ENCODE results near the gene DNAL1. TPM values are rescaled to one million over a fixed set of nuclear protein-coding genes. Genes with fewer than 3 reads are reported as not detected.

Gene DNAL1
- total RNA-seq, 4 donors from 2014 or later = 7.5 to 21.0 (median 9.8) TPM

DNA sequence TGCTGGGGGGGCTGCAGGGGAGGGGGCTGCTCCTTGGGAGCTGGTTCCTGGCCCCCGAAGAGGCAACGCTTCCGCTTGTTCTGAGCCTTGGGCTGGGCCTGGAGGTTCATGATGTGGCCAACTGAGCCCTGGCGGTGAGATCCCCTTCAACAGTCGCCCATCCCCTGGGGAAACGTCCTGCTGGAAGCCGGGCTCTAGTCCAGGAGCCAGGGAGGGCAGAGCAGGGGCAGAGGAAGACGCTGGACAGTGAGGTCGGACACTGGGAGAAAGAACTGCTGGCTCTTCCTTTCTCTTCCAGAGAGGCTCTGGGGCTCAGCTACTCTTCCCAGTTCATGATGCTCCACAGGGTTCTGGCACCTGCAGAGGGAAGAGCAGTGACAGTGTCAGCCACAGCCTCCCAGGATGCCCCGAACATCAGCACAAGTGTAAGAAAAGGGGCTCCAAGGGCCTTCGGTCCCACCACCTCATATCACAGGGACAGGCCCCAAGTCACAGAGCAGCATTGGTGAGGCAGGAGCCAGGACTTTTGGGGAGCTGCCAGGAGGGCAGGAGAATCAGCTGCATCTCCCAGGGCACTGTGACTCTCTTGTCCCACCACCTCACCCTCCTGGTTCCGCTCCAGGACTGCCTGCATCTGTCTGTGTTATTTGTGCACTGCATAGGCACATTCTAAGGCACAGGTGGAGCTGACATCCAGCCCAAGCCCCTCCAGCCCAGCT is 95.3 kb downstream of the DNAL1 start:
- Histone ChIP-seq H3K27ac (peak overlapping the region; percentile 70 to 99 (median 84)), H3K36me3 (peaks cover 0 to 49% (median 8%) of the 10 kb centered on the region in 3 donors), H3K4me1 (peaks cover 7 to 71% (median 61%) of the 10 kb centered on the region in 4 donors), H3K4me3 (no peak overlapping the region), H3K9me3 (no peaks in the 10 kb centered on the region), H3K27me3 (no peaks in the 10 kb centered on the region)
- TF ChIP-seq, protein P1, sequence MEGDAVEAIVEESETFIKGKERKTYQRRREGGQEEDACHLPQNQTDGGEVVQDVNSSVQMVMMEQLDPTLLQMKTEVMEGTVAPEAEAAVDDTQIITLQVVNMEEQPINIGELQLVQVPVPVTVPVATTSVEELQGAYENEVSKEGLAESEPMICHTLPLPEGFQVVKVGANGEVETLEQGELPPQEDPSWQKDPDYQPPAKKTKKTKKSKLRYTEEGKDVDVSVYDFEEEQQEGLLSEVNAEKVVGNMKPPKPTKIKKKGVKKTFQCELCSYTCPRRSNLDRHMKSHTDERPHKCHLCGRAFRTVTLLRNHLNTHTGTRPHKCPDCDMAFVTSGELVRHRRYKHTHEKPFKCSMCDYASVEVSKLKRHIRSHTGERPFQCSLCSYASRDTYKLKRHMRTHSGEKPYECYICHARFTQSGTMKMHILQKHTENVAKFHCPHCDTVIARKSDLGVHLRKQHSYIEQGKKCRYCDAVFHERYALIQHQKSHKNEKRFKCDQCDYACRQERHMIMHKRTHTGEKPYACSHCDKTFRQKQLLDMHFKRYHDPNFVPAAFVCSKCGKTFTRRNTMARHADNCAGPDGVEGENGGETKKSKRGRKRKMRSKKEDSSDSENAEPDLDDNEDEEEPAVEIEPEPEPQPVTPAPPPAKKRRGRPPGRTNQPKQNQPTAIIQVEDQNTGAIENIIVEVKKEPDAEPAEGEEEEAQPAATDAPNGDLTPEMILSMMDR (IDR thresholded peaks at IDR 0.05) = no peak
- no peak for TF ChIP-seq EP300 (IDR thresholded peaks at IDR 0.05)
- TF ChIP-seq POLR2A (IDR thresholded peaks at IDR 0.05) = no peak
- no peak for DNase-seq (ENCODE audit: low spot score in 2 of 2)
- 51 to 71% methylated on average over 5 to 7 of the region's 12 CpGs for WGBS, 2 donors

DNA sequence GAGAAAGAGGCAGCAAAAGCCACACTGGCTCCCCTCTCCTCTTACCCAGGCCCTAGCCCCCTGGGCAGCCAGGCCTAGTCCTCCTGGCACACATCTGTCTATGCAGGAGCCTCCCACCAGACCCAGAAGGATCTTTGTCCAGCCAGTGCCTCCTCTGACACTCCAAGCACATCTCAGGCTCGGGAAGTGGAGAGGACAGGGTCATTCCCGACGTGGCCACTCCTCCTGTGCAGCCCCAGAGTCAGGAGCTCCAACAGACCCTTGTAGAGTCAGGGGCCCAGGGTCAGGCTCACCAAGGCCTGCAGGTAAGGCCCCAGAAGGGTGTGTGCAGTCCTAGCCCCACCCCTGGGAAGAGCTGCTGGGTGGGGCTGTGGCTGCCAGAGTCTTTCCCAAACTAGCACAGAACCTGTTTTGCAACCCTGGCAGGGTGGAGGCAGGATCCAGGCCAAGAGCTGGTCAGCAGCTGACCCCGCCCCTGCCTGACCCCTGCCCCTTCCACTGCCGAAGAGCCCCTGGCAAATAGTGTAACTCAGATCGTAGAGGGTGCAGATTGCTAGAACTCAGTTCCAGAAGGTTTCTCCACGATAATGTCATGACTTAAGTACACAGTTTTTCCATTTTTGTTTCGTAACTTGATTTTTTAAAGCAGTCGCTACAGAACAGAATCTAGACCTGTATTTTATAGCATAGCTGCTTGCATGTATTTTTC is 96.0 kb downstream of the DNAL1 start:
- peak overlapping the region; percentile 11 to 35 (median 30) for H3K4me3 ChIP-seq
- H3K27ac ChIP-seq = peak overlapping the region; percentile 70 to 99 (median 84)
- WGBS, 2 donors = 2 to 5% methylated on average over 9 of the region's 9 CpGs
- peak; percentile 70 to 76 for DNase-seq (ENCODE audit: low spot score in 2 of 2)
- H3K27me3 ChIP-seq = no peaks in the 10 kb centered on the region
- H3K36me3 ChIP-seq = peaks cover 0 to 42% (median 8%) of the 10 kb centered on the region in 3 donors
- H3K9me3 ChIP-seq = no peaks in the 10 kb centered on the region
- H3K4me1 ChIP-seq = peaks cover 7 to 78% (median 68%) of the 10 kb centered on the region in 4 donors
- TF ChIP-seq EP300 (IDR thresholded peaks at IDR 0.05) (peak; percentile 3 to 60), POLR2A (IDR thresholded peaks at IDR 0.05) (no peak)

DNA sequence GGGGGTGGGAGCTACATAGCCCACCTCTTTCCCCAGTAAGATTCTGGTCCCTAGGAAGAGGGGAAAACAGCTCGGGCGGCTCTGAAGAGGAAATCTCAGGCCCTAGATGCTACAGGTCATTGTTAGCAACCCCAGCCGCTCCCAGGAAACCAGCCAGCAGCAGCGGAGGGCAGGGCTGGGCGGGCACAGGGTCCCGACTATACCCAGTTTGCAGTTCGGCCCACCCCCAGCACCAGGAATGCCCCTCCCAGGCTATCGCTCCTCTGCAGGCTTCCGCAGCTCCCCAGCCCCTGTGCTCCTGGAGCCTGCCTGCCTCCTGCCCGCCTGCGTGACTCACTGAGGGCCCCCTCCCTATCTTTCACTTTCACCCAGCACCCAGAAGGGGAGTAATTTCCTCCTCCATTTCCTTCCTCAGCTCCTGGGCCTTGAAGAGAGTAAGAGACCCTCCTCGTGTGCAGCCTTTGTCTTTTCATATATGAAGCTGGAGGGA is 96.6 kb downstream of the DNAL1 start:
- 0 to 2% methylated on average over 11 to 12 of the region's 12 CpGs for WGBS, 2 donors
- Histone ChIP-seq H3K27me3 (no peaks in the 10 kb centered on the region), H3K4me3 (peak overlapping the region; percentile 11 to 35 (median 30)), H3K4me1 (peaks cover 7 to 84% (median 75%) of the 10 kb centered on the region in 4 donors), H3K9me3 (no peaks in the 10 kb centered on the region), H3K27ac (peak overlapping the region; percentile 70 to 99 (median 84)), H3K36me3 (peaks cover 0 to 35% (median 8%) of the 10 kb centered on the region in 3 donors)
- peak; percentile 8 to 62 for TF ChIP-seq EP300 (IDR thresholded peaks at IDR 0.05)
- TF ChIP-seq, protein P1 (IDR thresholded peaks at IDR 0.05) = no peak
- peak in 1 of 2 donors; percentile 44 for DNase-seq (ENCODE audit: low spot score in 2 of 2)

DNA sequence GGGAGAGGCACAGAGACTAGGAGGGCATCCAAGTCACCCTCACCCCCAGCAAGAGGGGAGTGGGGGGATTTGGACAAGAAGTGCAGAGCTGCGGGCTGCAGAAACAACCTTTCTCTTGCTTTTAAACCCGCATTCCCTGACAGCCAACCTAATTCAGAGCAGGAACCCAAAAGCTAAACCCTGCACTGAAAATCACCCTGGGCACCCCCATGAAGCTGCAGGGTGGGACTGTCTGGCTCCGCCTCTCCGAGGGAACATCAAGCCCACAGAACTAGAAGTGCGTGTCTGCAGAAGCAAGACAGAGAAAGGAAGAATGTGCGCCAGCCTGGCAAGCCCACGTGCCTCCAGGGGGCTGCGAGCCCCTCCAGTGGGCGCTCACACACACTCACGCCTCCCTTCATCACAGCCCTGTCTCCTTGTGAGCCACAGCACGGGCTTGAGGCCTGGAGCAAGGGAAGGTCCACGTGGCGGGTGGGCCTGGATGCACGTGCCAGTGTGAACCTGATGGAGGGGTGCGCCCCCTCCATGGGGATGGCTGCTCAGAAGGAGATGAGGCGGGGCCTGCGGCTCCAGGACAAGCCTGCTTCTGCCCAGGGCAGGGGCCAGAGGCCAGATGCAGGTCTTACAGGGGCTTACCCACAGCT is 97.2 kb downstream of the DNAL1 start:
- Histone ChIP-seq H3K4me3 (peak overlapping the region; percentile 11 to 35 (median 30)), H3K27ac (peak overlapping the region; percentile 70 to 99 (median 84)), H3K27me3 (no peaks in the 10 kb centered on the region), H3K4me1 (peaks cover 7 to 90% (median 81%) of the 10 kb centered on the region in 4 donors), H3K9me3 (no peaks in the 10 kb centered on the region), H3K36me3 (peaks cover 0 to 29% (median 8%) of the 10 kb centered on the region in 3 donors)
- no peak for DNase-seq (ENCODE audit: low spot score in 2 of 2)
- 12 to 14% methylated on average over 15 to 16 of the region's 17 CpGs for WGBS, 2 donors
- TF ChIP-seq POLR2A (IDR thresholded peaks at IDR 0.05) (no peak), EP300 (IDR thresholded peaks at IDR 0.05) (no peak)
- TF ChIP-seq, protein P1 (IDR thresholded peaks at IDR 0.05) = no peak

DNA sequence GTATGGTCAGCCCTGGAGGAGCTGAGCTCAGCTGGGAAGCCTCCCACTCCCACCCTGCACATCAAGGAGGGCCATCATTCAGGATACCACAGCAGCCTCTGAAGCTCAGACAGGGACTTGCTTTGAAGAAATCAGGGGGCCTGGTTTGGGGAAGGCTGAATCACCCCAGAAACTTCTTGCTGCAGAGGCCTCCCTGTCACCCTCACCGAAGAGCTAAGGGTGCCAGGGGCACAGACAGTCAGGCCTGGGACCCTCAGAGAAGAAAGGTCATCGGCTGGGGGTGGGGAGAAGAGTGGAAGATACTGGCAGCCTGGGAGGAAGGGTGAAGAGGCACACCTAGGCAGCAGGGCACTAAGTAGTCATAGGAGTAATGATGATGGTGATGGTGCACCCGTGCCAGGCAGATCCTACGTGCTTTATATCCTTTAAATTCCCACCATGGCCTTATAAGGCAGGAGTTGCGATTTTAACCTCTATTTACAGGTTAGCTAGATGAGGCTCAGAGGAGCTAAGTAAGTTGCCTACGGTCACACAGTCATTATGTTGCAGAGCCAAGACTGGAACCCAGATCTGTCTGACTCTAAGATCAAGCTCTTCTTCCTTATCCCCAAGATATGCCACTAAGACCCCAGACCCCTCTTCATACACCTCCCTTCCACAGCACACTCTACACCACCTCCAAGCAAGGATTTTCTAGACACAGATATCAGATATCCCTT is 97.9 kb downstream of the DNAL1 start:
- Histone ChIP-seq H3K27me3 (no peaks in the 10 kb centered on the region), H3K4me3 (peak overlapping the region in 1 of 4 donors; percentile 32)
- WGBS, 2 donors = 56 to 57% methylated on average over 6 of the region's 6 CpGs

More for the DNA sequence above, 97.9 kb downstream of the DNAL1 start:
- peaks cover 7 to 97% (median 87%) of the 10 kb centered on the region in 4 donors for H3K4me1 ChIP-seq
- DNase-seq (ENCODE audit: low spot score in 2 of 2) = no peak
- peaks cover 0 to 23% (median 8%) of the 10 kb centered on the region in 3 donors for H3K36me3 ChIP-seq
- no peaks in the 10 kb centered on the region for H3K9me3 ChIP-seq
- TF ChIP-seq POLR2A (IDR thresholded peaks at IDR 0.05) (no peak), EP300 (IDR thresholded peaks at IDR 0.05) (no peak)
- TF ChIP-seq, protein P1 (IDR thresholded peaks at IDR 0.05) = no peak
- peak overlapping the region; percentile 70 to 99 (median 84) for H3K27ac ChIP-seq
